K562 (cell line): ENCODE measurements around the gene COL11A2. TPM values are rescaled to one million over a fixed set of nuclear protein-coding genes. Genes with fewer than 3 reads are reported as not detected.

Experiments used
- ATAC-seq: fragments of 200-7000 bp; cut with Tn5 transposase; 3 replicates; pipeline ENCODE4 v1.9.1; 2020; ENCODE audit warnings: moderate library complexity
- BruUV-seq: library from RNA; stranded (reverse); fragments of 400-500 nt; replicated peaks from 2 replicates; lab custom pipeline; 2021; lab: Mats Ljungman, UMichigan
- CTCF ChIA-PET: fragments of 300-600 bp; formaldehyde crosslinking; extraction: SDS; loops from one replicate; lab custom pipeline; 2021; ENCODE audit warnings: low intra/inter-chr PET ratio; lab: Yijun Ruan, JAX
- POLR2A ChIA-PET: fragments of 300-600, 350-650 bp; sonication (Branson Sonifier 250); formaldehyde crosslinking; extraction: SDS; loops from one replicate; lab custom pipeline; 2021; ENCODE audit warnings: antibody characterized with exemption, inconsistent platforms; lab: Yijun Ruan, JAX
- DNase-seq, 4 experiments: peaks; one replicate each; pipeline versions ENCODE4 v3.0.0 to v3.0.0-alpha.2; 2011 to 2018; ENCODE audit warnings: low spot score in 3 of 4, mixed read lengths in 3 of 4; ENCODE audit errors: extremely low read depth in 1 of 4
- FAIRE-seq: peaks from 2 replicates; lab custom pipeline; 2011; peaks lifted over from hg19 to GRCh38; lab: Jason Lieb, UNC
- H2AFZ ChIP-seq: 2 replicates; pipeline ENCODE4 v1.6.0; 2011; ENCODE audit warnings: low read depth, low read length, control low read depth, inconsistent platforms
- H3K27ac ChIP-seq: fragments of 200-600 bp; 3 replicates; pipeline ENCODE4 v1.8.0; 2011; ENCODE audit warnings: low read depth, mild to moderate bottlenecking, control low read depth, inconsistent platforms, low read length, moderate library complexity, mixed read lengths; ENCODE audit errors: extremely low read depth
- H3K27me3 ChIP-seq, 2 experiments: fragments of 300-600 bp in 1 of 2; 2 replicates in 1 of 2; 3 replicates in 1 of 2; pipeline versions ENCODE4 v1.6.0 to v1.8.0; 2011; ENCODE audit warnings: inconsistent platforms in 2 of 2, low read length in 2 of 2, mild to moderate bottlenecking in 1 of 2, mixed read lengths in 1 of 2, moderate library complexity in 1 of 2; ENCODE audit not compliant: control insufficient read depth in 2 of 2, insufficient read depth in 2 of 2
- H3K36me3 ChIP-seq: fragments of 300-600 bp; 3 replicates; pipeline ENCODE4 v1.8.0; 2011; ENCODE audit warnings: mild to moderate bottlenecking, low read length, inconsistent platforms; ENCODE audit not compliant: control insufficient read depth, insufficient read depth
- H3K4me1 ChIP-seq, 2 experiments: fragments of 200-600 bp in 1 of 2; replicated peaks in 1 of 2; 2 replicates in 1 of 2; 3 replicates in 1 of 2; pipeline versions ENCODE4 v1.5.1 to v1.8.0; 2011; ENCODE audit warnings: inconsistent platforms in 2 of 2, low read length in 2 of 2, mild to moderate bottlenecking in 1 of 2, mixed read lengths in 1 of 2, moderate library complexity in 1 of 2; ENCODE audit not compliant: control insufficient read depth in 2 of 2, insufficient read depth in 2 of 2
- H3K4me2 ChIP-seq: 2 replicates; pipeline ENCODE4 v1.6.1; 2011; ENCODE audit warnings: low read length, control low read depth, inconsistent platforms, mixed read lengths; ENCODE audit not compliant: insufficient read depth
- H3K4me3 ChIP-seq: fragments of 200-600 bp; sonication (generic), shearing (Covaris generic); 2 replicates; pipeline ENCODE4 v1.5.1; 2016; ENCODE audit warnings: control low read depth, inconsistent platforms
- H3K79me2 ChIP-seq: fragments of 200-600 bp; 3 replicates; pipeline ENCODE4 v1.8.0; 2011; ENCODE audit warnings: low read length, inconsistent platforms; ENCODE audit not compliant: control insufficient read depth, insufficient read depth
- H3K9ac ChIP-seq, 2 experiments: 2 replicates each; pipeline versions ENCODE4 v1.6.0 to v1.6.1; 2011; ENCODE audit warnings: low read depth in 2 of 2, low read length in 2 of 2, control low read depth in 1 of 2, inconsistent platforms in 1 of 2, mild to moderate bottlenecking in 1 of 2, mixed read lengths in 1 of 2; ENCODE audit not compliant: insufficient read depth in 1 of 2
- H3K9me1 ChIP-seq: one replicate; pipeline ENCODE4 v1.6.0; 2011; ENCODE audit warnings: inconsistent platforms, mild to moderate bottlenecking, low read length, moderate library complexity; ENCODE audit not compliant: control insufficient read depth, insufficient read depth
- H3K9me3 ChIP-seq: replicated peaks from 2 replicates; pipeline ENCODE4 v1.5.1; 2011; ENCODE audit warnings: low read depth, low read length, inconsistent platforms; ENCODE audit not compliant: control insufficient read depth, insufficient read depth
- H4K20me1 ChIP-seq: replicated peaks from 2 replicates; pipeline ENCODE4 v1.6.1; 2011; ENCODE audit warnings: low read length, inconsistent platforms, mixed read lengths; ENCODE audit not compliant: control insufficient read depth, insufficient read depth
- ESRRB ChIP-seq: fragments of 250-450 bp; sonication (Bioruptor Pico); IDR thresholded peaks from 2 replicates; pipeline ENCODE4 v1.5.0; 2020; ENCODE audit warnings: mild to moderate bottlenecking, moderate library complexity, borderline replicate concordance
- FOXK2 ChIP-seq, 2 experiments: fragments of 450-650 bp; IDR thresholded peaks in 1 of 2; conservative IDR thresholded peaks in 1 of 2; 2 replicates each; pipeline ENCODE4 v1.6.1; 2016; ENCODE audit warnings: low read depth in 2 of 2, mild to moderate bottlenecking in 1 of 2
- GATAD2B ChIP-seq: fragments of 450-650 bp; IDR thresholded peaks from 2 replicates; pipeline ENCODE4 v1.6.1; 2017; ENCODE audit warnings: mild to moderate bottlenecking, borderline replicate concordance
- HEY1 ChIP-seq: fragments of 250-450 bp; sonication (Bioruptor Pico); IDR thresholded peaks from 2 replicates; pipeline ENCODE4 v1.5.0; 2020; ENCODE audit warnings: mild to moderate bottlenecking, moderate library complexity, borderline replicate concordance
- KHSRP ChIP-seq: fragments of 450-650 bp; IDR thresholded peaks from 2 replicates; pipeline ENCODE4 v1.6.1; 2017
- NBN ChIP-seq: fragments of 450-650 bp; IDR thresholded peaks from 2 replicates; pipeline ENCODE4 v1.6.1; 2016; ENCODE audit warnings: low read depth, mild to moderate bottlenecking
- PML ChIP-seq: IDR thresholded peaks from 2 replicates; pipeline ENCODE4 v1.6.1; 2012; ENCODE audit warnings: low read length, inconsistent platforms
- POLR2AphosphoS5 ChIP-seq: IDR thresholded peaks from 2 replicates; pipeline ENCODE4 v1.6.1; 2011; ENCODE audit warnings: mild to moderate bottlenecking, low read depth, low read length, moderate library complexity; ENCODE audit not compliant: control insufficient read depth, insufficient read depth
- POLR2H ChIP-seq: IDR thresholded peaks from 2 replicates; pipeline ENCODE4 v1.6.1; 2016; ENCODE audit warnings: missing genetic modification characterization, low read depth, mild to moderate bottlenecking, control low read depth, missing compliant biosample characterization, moderate library complexity
- PRMT5 ChIP-seq: sonication (generic); formaldehyde crosslinking; IDR thresholded peaks from 2 replicates; pipeline ENCODE4 v1.5.0; 2020; ENCODE audit warnings: missing genetic modification reagents
- RNF2 ChIP-seq: sonication (generic); IDR thresholded peaks from 2 replicates; pipeline ENCODE4 v1.6.1; 2016
- SMARCE1 ChIP-seq: fragments of 450-650 bp; IDR thresholded peaks from 2 replicates; pipeline ENCODE4 v1.7.1; 2016; ENCODE audit warnings: mild to moderate bottlenecking
- TCF7 ChIP-seq: sonication (generic); IDR thresholded peaks from 2 replicates; pipeline ENCODE4 v1.6.1; 2016; ENCODE audit warnings: antibody characterized with exemption, borderline replicate concordance
- ZNF282 ChIP-seq: sonication (generic); formaldehyde crosslinking; IDR thresholded peaks from 2 replicates; pipeline ENCODE4 v1.8.1; 2023; ENCODE audit warnings: missing genetic modification reagents
- ZNF311 ChIP-seq: fragments of 250-450 bp; sonication (Bioruptor Pico); IDR thresholded peaks from 2 replicates; pipeline ENCODE4 v1.4.0; 2020; ENCODE audit warnings: mild to moderate bottlenecking, moderate library complexity
- ZNF644 ChIP-seq: fragments of 200-800 bp; sonication (Bioruptor generic); IDR thresholded peaks from 2 replicates; pipeline ENCODE4 v1.6.1; 2016; ENCODE audit warnings: low read depth, missing genetic modification characterization, missing compliant biosample characterization
- WGBS: fragments of 100-300 bp; shearing (Covaris generic); methylation state at CpG from one replicate; pipeline ENCODE4 v1.1.6; 2016; ENCODE audit warnings: low coverage, mixed read lengths; ENCODE audit not compliant: insufficient coverage; ENCODE audit errors: missing lambda C conversion rate; 5-methylcytosine and 5-hydroxymethylcytosine counted together
- in situ Hi-C: fragments of 300-500 bp; cut with MboI; formaldehyde crosslinking; loops from 4 replicates; pipeline ENCODE4 v1.15.0; 2018; ENCODE audit warnings: inconsistent platforms, mixed read lengths
- intact Hi-C: fragments of 100-400 bp; cut with micrococcal nuclease; formaldehyde crosslinking; loops from 2 replicates; pipeline ENCODE4 v1.14.2; 2022
- polyA plus RNA-seq, 8 experiments: library from polyadenylated mRNA; depleted of rRNA in 4 of 8; stranded (reverse) in 5 of 8; unstranded in 3 of 8; fragments of >200 nt; fragmentation: Nextera tagmentation in 2 of 8; fragmentation: Illumina TruSeq in 1 of 8; extraction: Ambion mirVana in 2 of 8; extraction: Trizol in 1 of 8; gene quantifications; 2 replicates each; pipeline versions ENCODE4 v1.2.1 to v1.2.3, GENCODE V29; 2011 to 2014; ENCODE audit warnings: inconsistent platforms in 1 of 8, missing spikeins in 1 of 8
- total RNA-seq, 7 experiments: library from RNA; depleted of rRNA in 6 of 7; stranded (reverse); fragments of >200 nt in 6 of 7; fragmentation: Illumina TruSeq in 2 of 7; extraction: Trizol in 2 of 7; gene quantifications; 2 replicates each; pipeline versions ENCODE4 v1.2.1 to v1.2.3, GENCODE V29; 2011 to 2021; ENCODE audit warnings: low replicate concordance in 1 of 7
- TF ChIP-seq, protein P1 (sequence below): sonication (generic); IDR thresholded peaks from 2 replicates; pipeline ENCODE4 v1.6.1; 2016
- TF ChIP-seq, protein P2 (sequence below): sonication (generic); formaldehyde crosslinking; IDR thresholded peaks from 2 replicates; pipeline ENCODE4 v1.4.0; 2020; ENCODE audit warnings: mild to moderate bottlenecking, missing genetic modification reagents

Gene COL11A2
- total and polyA plus RNA-seq, 9 of the 15 experiments (the other 6 are each of a cell fraction or from before 2014, with no cell fraction given): 0.04 to 0.35 (median 0.09) TPM; not detected in 1

DNA sequence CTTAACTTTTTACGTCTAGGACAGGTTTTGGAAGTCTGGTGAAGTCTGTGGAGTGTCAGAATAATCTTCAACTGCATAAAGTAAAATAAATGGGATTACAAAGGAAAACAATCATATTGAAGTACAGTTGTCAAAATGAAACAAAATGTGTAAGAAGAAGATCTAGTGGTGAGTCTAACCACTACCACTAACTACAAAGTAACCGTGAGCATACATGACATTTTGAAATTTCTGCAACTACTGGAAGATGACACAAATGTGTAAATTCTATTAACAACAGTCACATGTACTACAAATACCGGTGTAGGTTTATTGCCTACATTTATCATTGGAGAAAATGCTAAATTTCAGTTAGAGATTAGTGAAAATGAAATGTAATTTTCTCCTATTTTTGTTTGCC lies 49.7 kb upstream of the COL11A2 start:
- no peak for FAIRE-seq
- no peak overlapping the region for H3K9ac ChIP-seq
- H3K27me3 ChIP-seq: peaks cover 42 to 43% of the 10 kb centered on the region in 2 experiments
- in situ Hi-C loops (no loop called here), intact Hi-C loops (no loop called here)
- no peaks in the 10 kb centered on the region for H3K36me3 ChIP-seq
- H3K4me3 ChIP-seq: no peak overlapping the region
- no peaks in the 10 kb centered on the region for H3K79me2 ChIP-seq
- H3K9me1 ChIP-seq: no peaks in the 10 kb centered on the region
- no peak overlapping the region for H3K4me2 ChIP-seq
- CTCF ChIA-PET: no interaction called here
- POLR2A ChIA-PET: interaction anchor here (0.7 kb wide), 1 partner anchor 30 kb away, joined by 3 read pairs; the partner anchor contains the start of genes RPS18 and VPS52
- TF ChIP-seq HEY1 (CRISPR knock-in tag): no peak
- no peak for TF ChIP-seq TCF7
- TF ChIP-seq GATAD2B: no peak
- TF ChIP-seq POLR2H: no peak
- TF ChIP-seq NBN: no peak
- TF ChIP-seq PML: no peak
- TF ChIP-seq RNF2: no peak
- no peak for TF ChIP-seq PRMT5 (CRISPR knock-in tag)
- TF ChIP-seq KHSRP: no peak
- TF ChIP-seq ESRRB: no peak
- TF ChIP-seq POLR2AphosphoS5: no peak
- no peak for TF ChIP-seq ZNF282
- TF ChIP-seq, protein P1, sequence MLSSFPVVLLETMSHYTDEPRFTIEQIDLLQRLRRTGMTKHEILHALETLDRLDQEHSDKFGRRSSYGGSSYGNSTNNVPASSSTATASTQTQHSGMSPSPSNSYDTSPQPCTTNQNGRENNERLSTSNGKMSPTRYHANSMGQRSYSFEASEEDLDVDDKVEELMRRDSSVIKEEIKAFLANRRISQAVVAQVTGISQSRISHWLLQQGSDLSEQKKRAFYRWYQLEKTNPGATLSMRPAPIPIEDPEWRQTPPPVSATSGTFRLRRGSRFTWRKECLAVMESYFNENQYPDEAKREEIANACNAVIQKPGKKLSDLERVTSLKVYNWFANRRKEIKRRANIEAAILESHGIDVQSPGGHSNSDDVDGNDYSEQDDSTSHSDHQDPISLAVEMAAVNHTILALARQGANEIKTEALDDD: no peak
- TF ChIP-seq FOXK2 (conservative IDR thresholded peaks at IDR 0.05 in 1 of 2, IDR thresholded peaks at IDR 0.05 in 1 of 2; ENCODE audit: low read depth in 2 of 2): no peak
- no peak for TF ChIP-seq ZNF644
- TF ChIP-seq ZNF311 (CRISPR knock-in tag): no peak
- TF ChIP-seq, protein P2, sequence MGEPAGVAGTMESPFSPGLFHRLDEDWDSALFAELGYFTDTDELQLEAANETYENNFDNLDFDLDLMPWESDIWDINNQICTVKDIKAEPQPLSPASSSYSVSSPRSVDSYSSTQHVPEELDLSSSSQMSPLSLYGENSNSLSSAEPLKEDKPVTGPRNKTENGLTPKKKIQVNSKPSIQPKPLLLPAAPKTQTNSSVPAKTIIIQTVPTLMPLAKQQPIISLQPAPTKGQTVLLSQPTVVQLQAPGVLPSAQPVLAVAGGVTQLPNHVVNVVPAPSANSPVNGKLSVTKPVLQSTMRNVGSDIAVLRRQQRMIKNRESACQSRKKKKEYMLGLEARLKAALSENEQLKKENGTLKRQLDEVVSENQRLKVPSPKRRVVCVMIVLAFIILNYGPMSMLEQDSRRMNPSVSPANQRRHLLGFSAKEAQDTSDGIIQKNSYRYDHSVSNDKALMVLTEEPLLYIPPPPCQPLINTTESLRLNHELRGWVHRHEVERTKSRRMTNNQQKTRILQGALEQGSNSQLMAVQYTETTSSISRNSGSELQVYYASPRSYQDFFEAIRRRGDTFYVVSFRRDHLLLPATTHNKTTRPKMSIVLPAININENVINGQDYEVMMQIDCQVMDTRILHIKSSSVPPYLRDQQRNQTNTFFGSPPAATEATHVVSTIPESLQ (CRISPR knock-in tag): no peak
- TF ChIP-seq SMARCE1: no peak
- no peaks in the 10 kb centered on the region for H3K9me3 ChIP-seq
- H4K20me1 ChIP-seq: 0 out of 2 replicates have a peak, but pooled peaks cover 3% of the 10 kb centered on the region
- 0% methylated on average over 3 of the region's 3 CpGs for WGBS
- no peak overlapping the region for H3K27ac ChIP-seq
- no peak overlapping the region for H2AFZ ChIP-seq
- no peak for ATAC-seq
- DNase-seq: no peak
- no peaks in the 10 kb centered on the region for H3K4me1 ChIP-seq
- BruUV-seq: no TSS peak
